ENCODE results near the gene USP6NL.

DNA sequence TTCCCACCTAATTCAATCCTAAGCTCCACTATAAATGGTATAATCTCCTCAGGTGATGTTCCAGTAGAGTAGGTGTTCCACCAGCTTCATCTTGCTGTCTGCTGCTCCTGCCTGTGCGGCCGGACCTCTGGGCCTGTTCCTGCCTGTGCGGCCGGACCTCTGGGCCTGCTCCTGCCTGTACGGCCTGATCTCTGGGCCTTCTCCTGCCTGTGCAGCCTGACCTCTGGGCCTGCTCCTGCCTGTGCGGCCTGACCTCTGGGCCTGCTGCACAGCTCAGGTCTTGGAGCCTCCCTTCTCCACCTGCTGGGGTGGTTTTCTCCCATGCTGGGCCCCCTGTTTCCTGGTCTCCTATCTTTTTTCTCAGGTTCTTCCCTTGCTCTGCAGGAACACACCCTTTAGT is 117.8 kb downstream of the USP6NL start:
- no peak for TF ChIP-seq POLR2A (IDR thresholded peaks at IDR 0.05)
- TF ChIP-seq, protein P1, sequence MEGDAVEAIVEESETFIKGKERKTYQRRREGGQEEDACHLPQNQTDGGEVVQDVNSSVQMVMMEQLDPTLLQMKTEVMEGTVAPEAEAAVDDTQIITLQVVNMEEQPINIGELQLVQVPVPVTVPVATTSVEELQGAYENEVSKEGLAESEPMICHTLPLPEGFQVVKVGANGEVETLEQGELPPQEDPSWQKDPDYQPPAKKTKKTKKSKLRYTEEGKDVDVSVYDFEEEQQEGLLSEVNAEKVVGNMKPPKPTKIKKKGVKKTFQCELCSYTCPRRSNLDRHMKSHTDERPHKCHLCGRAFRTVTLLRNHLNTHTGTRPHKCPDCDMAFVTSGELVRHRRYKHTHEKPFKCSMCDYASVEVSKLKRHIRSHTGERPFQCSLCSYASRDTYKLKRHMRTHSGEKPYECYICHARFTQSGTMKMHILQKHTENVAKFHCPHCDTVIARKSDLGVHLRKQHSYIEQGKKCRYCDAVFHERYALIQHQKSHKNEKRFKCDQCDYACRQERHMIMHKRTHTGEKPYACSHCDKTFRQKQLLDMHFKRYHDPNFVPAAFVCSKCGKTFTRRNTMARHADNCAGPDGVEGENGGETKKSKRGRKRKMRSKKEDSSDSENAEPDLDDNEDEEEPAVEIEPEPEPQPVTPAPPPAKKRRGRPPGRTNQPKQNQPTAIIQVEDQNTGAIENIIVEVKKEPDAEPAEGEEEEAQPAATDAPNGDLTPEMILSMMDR (IDR thresholded peaks at IDR 0.05), result no peak
- TF ChIP-seq POLR2AphosphoS5 (IDR thresholded peaks at IDR 0.05), result no peak
- TF ChIP-seq EP300 (IDR thresholded peaks at IDR 0.05), result no peak

Data from sigmoid colon (tissue), 4 donors.